GM13977 (cell line): ENCODE results near the gene DRD2.

ENCODE experiments used
- DNase-seq: peaks from one replicate; pipeline ENCODE4 v3.0.0; 2012; ENCODE audit warnings: low spot score
- in situ Hi-C: fragments of 300-500 bp; cut with MboI; formaldehyde crosslinking; loops from one replicate; pipeline ENCODE4 v1.12.0; 2022; ENCODE audit warnings: low sequenced_read_pairs, low pct_unique_long_range_greater_than_20kb, mixed read lengths, inconsistent platforms; ENCODE audit not compliant: unreplicated experiment
- TF ChIP-seq, protein P1 (sequence below): IDR thresholded peaks from 2 replicates; pipeline ENCODE4 v1.5.1; 2012; ENCODE audit warnings: mild to moderate bottlenecking, control low read depth; ENCODE audit not compliant: insufficient read depth; ENCODE audit errors: extremely low read depth, missing control alignments

DRD2 gene

DNA sequence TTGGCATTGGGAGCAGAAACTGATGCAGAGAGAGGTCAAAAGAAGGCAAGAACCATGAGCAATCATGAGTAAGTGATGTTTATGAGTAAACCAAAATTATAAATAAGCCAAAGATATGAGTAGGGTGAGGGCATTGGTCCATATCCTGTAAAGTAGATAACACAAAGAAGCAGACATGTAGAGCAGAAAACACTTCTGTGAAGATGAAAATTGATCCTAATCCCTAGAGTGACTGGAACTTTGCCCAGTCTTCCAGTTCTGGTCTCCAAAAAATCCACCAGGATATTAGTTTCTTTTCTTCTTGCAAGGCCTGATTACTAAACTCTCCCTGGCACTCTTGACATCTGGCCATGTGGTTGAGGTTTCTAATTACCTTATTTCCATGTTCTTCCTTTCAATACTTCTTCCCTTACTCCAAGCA lies 13.7 kb upstream of the DRD2 start:
- no peak for DNase-seq
- in situ Hi-C loops = no loop called here
- TF ChIP-seq, protein P1, sequence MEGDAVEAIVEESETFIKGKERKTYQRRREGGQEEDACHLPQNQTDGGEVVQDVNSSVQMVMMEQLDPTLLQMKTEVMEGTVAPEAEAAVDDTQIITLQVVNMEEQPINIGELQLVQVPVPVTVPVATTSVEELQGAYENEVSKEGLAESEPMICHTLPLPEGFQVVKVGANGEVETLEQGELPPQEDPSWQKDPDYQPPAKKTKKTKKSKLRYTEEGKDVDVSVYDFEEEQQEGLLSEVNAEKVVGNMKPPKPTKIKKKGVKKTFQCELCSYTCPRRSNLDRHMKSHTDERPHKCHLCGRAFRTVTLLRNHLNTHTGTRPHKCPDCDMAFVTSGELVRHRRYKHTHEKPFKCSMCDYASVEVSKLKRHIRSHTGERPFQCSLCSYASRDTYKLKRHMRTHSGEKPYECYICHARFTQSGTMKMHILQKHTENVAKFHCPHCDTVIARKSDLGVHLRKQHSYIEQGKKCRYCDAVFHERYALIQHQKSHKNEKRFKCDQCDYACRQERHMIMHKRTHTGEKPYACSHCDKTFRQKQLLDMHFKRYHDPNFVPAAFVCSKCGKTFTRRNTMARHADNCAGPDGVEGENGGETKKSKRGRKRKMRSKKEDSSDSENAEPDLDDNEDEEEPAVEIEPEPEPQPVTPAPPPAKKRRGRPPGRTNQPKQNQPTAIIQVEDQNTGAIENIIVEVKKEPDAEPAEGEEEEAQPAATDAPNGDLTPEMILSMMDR = no peak

DNA sequence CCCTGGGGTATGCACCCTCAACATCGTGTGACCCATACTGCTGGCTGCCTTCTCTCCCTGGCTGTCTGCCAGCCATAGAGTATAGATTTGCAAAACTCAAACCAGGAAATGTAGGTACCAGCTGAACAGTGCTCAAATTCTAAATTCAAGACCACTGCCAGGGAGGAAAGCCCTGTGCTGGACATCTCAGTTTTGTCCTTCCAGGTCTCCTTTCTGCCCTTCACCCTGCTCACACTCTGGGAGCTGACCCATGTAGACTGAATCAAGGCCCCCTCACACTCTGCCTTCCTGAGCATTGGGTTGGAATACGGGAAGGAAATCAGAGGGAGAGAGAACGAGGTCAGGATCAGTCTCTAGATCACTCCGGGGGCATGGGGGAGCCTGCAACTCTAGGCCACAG lies 12.4 kb upstream of the DRD2 start:
- TF ChIP-seq, protein P1 = no peak
- no peak for DNase-seq
- in situ Hi-C loops = no loop called here

- TF ChIP-seq, protein P1 = no peak
- DNase-seq = no peak
- in situ Hi-C loops = no loop called here
Observed at GRCh38 chr11:113484223-113484622, 9.0 kb upstream of the DRD2 start.

DNA sequence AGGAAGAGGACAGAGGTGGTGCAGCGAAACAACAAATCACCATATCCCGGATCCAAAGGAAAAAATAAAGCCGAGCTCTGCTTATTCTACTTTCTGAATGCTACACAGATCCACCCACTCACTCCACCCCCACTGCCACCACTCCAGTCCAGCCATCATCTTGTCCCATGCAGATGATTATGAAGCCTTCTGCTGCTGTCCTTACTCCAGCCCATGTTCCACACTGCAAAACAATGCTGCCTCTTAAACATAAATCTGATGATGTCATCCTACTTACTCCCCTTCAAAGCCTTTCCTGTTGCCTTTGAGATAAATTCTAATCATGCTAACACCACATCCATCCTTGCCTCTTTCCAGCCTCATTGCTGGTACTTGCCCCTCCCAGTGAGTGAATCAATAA lies 6.5 kb upstream of the DRD2 start:
- in situ Hi-C loops = no loop called here
- TF ChIP-seq, protein P1 = no peak
- no peak for DNase-seq

DNA sequence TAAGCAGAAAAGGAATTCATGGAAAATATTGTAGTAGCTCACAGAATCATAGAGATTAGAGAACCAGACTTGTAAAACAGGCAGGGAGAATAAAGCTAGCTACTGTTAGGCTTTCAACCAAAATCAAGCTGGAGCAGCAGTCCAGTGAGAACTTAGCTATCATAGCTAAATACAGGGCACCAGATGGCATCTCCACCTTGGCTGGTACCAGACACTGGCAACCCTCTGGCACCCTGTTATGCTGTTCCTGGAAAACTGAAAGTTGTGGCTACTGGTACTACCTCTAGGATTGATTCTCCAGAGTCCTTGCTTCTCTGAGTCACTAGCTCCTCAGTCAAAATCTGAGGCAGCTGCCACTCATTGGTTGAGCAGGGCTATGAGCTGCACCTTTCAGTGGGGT lies 6.0 kb upstream of the DRD2 start:
- in situ Hi-C loops = no loop called here
- DNase-seq = no peak
- TF ChIP-seq, protein P1 = no peak

- in situ Hi-C loops = no loop called here
- TF ChIP-seq, protein P1 = no peak
- no peak for DNase-seq
Observed at GRCh38 chr11:113477321-113477720, 2.1 kb upstream of the DRD2 start.

GRCh38 chr11:113476553-113476952 lies 1.4 kb upstream of the DRD2 start:
- in situ Hi-C loops = no loop called here
- TF ChIP-seq, protein P1 = no peak

More at GRCh38 chr11:113476553-113476952, 1.4 kb upstream of the DRD2 start:
- no peak for DNase-seq
